GM21576 (cell line): ENCODE measurements around the gene KPNB1.

Source experiments
- ATAC-seq: cut with Tn5 transposase; IDR thresholded peaks from one replicate; pipeline ENCODE4 v1.9.1; 2021; ENCODE audit warnings: mild to moderate bottlenecking, moderate library complexity; ENCODE audit not compliant: unreplicated experiment

Gene KPNB1

DNA sequence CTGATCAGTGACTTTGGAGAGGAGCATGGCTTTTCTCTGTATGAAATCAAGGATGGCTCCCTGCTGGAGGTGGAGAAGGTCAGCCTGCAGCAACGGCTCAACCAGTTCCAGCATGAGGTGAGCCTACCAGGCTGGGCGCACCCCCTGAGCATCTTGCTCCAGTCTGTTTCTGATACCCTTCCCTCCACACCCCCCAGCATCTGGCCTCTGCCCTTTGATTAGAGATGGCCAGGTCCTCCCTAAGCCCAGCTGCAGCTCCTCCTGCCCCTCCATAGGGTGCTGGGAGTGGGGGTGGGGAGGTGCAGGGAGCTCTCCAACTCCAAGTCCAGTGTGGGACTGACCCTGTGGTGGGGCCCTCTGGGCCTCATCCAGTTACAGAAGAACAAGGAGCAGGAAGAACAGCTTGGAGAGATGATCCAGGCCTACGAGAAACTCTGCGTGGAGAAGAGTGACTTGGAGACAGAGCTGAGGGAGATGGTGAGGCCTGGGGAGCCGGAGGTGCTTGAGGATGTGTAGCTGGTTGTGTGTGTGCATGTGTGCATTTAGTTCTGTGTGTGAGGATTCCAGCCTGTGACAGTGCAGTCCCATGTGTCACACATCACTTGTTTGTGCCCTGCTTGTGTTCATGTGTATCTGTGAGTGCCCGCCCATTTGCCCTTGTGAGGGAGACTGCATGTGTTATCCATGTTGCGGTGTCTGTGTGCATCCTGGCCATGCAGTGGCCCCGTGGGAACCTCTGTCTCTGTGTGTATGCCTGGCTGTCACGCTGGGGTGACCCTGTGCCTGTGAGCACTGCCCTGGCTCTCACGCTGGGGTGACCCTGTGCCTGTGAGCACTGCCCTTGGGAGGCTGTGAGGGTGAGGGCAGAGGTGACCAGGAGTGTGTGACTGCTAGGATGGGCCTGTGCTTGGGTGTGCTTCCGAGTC lies 47.3 kb downstream of the KPNB1 start:
- ATAC-seq = no peak

- no peak for ATAC-seq
Measured at GRCh38 chr17:47697906-47698711, 48.4 kb downstream of the KPNB1 start.

DNA sequence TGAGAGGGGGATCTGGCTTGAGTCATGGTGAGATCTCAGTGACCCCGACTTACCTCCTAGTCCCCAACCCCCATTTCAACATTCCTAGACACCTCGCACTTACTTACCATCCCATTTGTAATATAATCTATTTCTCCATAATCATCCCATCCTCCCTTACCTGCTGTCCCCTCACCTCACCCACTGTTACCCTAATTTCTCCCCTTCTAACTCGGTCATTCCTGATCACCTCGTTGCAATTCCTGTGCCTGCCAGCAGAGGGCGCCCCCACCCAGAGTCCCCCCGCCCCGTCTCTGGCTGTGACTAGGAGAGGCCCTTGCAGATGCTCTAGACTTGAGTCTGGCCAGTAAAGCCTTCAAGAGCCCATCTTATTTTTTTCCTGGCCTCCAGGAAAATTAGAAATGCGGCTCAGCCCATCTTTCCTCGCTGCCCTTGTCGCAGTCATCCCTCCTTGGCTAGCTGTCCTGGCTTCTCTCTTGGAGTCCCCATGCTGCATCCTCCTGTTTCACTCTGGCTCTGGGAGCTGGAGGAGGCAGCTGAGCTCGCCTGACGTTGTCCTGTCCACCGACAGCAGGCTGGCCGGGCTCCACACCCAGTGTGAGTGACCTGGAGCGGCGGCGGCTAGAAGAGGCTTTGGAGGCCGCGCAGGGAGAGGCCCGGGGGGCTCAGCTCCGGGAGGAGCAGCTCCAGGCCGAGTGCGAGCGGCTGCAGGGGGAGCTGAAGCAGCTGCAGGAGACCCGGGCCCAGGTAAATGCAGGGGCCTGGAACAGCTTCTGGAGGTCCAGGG lies 49.2 kb downstream of the KPNB1 start:
- no peak for ATAC-seq

- ATAC-seq = no peak
Measured at GRCh38 chr17:47699536-47699840, 49.8 kb downstream of the KPNB1 start.

DNA sequence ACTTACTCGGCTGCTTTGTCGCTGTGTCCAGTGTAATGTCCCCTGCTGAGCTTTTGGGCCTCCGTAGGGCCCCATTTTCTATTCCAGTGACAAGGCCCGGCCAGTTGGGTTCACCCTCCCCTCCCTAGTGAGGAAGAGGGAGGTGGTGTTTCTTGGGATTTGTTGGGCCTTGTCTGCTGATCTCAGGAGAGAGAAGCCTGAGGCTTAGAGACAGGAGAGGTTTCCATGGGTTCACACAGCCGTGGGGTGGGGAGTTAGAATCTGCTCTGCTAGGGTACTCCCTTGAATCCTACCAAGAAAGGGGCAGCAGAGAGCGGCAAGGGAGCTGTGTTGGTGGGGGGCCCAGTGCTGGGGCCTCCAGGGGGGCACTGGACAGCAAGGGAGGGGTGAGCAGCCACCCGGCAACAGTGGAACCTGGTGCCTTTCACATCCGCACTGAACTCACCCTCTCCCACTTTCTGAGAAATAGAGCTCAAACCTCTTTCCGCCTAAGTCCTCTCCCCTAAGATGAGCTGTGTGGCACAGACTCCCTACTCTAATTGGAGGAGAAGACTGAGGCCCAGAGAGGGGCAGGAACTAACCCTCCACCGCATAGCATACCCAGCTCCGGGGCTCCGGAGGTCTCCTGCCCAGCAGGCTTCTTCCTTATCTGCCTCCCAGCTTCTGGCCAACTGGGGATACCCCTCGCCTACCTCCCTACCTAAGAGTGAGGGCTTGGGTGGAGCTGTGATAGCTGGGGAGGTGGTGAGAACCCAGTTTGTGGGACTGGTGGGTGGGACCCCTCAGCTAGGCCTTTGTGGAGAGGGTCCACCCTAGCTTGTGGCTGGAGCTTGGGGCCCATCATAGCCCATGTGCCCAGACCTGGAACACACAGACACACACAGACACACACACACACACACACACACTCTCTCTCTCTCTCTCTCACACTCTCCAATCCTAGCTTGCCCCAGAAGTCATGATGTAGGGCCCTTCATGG lies 51.0 kb downstream of the KPNB1 start:
- ATAC-seq = no peak

DNA sequence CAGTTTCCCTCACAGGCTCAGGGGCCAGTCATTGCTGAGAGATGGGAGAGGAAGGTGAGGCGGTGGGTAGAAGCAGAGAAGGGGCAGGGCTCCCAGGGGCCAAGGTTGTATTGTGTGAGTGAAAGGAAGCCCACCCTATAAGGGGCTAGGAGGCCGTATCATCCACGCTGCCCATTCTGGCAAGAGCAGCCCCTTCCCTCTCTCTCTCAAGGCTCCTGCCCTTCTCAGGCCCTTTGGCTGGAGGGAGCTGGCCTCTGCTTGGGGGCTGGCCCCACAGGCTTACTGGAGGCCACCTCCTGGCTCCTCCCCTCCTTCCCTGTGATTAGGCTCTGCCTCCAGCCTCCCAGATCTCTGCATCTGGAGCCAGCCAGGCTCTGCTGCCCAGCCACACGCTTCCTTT lies 51.9 kb downstream of the KPNB1 start:
- no peak for ATAC-seq

GRCh38 chr17:47702391-47702995 lies 52.8 kb downstream of the KPNB1 start:
- no peak for ATAC-seq

DNA sequence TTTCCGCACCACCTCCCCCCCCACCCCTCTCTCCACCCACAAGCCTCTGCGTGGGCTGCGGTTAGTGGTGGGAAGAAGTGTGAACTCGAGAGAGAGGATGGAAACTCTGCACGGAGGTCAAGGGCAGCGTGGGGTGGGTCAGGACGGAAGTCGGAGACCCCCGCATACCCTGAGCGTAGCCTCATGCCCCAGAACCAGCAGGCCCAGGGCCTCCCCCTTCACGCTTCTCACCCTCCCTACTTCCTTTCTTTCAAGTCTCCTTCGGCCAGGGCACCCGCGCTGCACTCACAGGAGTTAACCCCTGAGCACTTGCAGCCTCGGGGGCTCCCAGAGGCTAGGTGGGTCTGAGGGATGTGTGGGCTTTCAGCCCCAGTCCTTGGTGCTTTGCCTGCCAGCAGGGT lies 53.5 kb downstream of the KPNB1 start:
- ATAC-seq = no peak

- no peak for ATAC-seq
Measured at GRCh38 chr17:47703671-47704070, 54.0 kb downstream of the KPNB1 start.

DNA sequence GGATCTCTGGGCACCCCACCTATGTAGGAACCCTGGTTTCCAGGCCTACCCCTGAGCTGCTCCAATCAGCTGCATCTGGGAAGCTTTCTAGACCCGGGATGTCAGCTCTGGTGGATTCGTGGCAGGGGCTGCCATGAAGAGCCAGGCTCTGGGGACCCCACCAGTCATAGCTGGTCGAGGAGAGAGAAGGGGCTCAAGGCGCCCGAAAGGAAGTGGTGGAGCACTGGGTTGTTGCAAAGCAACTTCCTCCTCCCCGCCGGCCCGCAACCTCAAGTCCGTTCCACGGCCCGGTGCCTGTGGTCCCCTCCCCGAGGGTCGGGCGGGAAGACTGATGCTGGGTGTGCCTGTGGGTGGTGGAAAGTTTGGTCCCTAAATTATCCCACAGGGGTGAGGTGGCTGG lies 54.4 kb downstream of the KPNB1 start:
- no peak for ATAC-seq

- no peak for ATAC-seq
Measured at GRCh38 chr17:47704736-47705135, 55.0 kb downstream of the KPNB1 start.

- ATAC-seq = no peak
Measured at GRCh38 chr17:47705536-47706530, 56.1 kb downstream of the KPNB1 start.

- ATAC-seq = no peak
Measured at GRCh38 chr17:47707056-47707804, 57.5 kb downstream of the KPNB1 start.

GRCh38 chr17:47707884-47708283 lies 58.2 kb downstream of the KPNB1 start:
- ATAC-seq = no peak

DNA sequence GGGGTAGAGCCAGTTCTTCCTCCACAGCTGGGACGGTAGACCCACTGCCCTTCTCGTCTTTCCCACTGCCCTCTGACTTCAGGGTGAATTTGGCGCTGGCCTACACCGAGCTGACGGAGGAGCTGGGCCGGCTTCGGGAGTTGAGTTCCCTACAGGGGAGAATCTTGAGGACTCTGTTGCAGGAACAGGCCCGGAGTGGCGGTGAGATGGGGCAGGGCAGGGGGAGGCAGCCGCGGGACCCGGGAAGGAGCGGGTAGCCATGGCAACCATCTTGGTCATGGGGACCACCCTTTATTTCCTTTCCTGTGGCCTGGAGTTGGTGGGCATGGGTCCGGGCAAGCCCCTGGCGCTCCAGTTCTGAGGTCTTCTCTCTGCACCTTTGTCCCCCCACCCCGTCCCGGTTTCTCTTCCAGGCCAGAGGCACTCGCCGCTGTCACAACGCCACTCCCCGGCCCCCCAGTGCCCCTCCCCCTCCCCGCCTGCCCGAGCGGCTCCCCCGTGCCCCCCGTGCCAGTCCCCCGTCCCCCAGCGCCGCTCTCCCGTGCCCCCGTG lies 58.7 kb downstream of the KPNB1 start:
- no peak for ATAC-seq

GRCh38 chr17:47708864-47709541 lies 59.3 kb downstream of the KPNB1 start:
- ATAC-seq = no peak

DNA sequence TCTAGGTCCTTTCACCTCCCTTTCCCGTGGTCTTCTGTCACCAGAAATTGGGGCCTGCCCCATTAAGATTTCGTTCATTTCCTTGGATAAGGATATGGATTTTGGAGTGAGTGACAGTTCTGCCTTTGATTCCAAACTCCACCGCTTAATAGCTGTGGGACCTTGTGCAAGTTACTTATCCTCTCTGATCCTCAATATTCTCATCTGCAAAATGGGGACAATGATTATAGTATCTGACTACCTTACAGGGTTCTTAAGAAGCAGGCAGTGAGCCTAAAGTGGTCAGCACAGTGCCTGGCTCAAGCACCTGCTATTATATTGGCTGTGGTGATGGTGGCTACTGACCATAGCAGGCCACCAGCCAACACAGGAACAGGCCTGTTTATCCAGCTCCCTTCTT lies 59.9 kb downstream of the KPNB1 start:
- ATAC-seq = no peak
